ENCODE results near the gene SLC49A3. TPM values are rescaled to one million over a fixed set of nuclear protein-coding genes. Genes with fewer than 3 reads are reported as not detected.

SLC49A3 gene
- total and polyA plus RNA-seq, 2 experiments from 2014 or later = 1.9 to 2.3 TPM

DNA sequence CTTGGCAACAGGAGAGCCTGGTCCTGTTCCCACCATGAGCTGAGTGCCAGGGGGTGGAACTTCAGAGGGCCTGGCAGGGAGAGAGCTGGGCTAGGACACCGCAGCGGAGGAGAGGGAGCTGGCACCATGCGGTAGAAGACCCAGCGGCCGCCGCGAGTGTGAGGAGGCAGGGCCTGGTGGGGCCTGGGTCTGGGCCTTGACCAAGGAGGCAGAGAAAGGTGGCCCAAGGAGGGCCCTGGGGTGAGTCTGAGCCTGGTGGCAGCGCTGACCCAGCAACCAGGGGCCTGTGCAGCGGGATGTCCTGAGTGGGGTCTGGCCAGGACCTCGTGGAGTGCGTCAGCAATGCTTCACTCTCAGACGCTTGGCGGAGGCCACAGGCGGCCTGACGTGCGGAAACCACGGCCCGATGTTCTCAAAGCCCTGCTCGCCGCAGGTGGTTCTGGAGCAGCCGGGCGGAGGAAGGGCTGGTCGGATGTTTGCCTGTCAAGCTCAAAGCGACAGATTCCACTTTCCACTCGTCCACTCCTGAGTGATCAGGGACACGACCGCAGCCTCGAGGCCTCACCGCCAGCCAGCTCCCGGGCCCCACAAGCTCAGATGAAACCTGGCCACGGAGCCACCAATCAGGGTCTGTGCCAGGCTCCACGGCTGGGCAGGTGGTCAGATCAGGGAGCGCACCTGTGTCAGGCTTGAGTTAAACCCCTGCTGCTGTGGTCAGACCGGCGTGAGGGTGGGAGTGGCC lies 35.7 kb downstream of the SLC49A3 start:
- Histone ChIP-seq H3K9me3 (ENCODE audit: low read depth) (no peaks in the 10 kb centered on the region), H3K4me1 (ENCODE audit: low read depth) (peaks cover 14% of the 10 kb centered on the region), H3K4me3 (no peak overlapping the region), H3K36me3 (no peaks in the 10 kb centered on the region), H3K27me3 (no peaks in the 10 kb centered on the region), H3K27ac (no peak overlapping the region)
- DNase-seq (ENCODE audit: low read depth in 1 of 2, low spot score in 1 of 2) = no peak
- TF ChIP-seq, protein P1, sequence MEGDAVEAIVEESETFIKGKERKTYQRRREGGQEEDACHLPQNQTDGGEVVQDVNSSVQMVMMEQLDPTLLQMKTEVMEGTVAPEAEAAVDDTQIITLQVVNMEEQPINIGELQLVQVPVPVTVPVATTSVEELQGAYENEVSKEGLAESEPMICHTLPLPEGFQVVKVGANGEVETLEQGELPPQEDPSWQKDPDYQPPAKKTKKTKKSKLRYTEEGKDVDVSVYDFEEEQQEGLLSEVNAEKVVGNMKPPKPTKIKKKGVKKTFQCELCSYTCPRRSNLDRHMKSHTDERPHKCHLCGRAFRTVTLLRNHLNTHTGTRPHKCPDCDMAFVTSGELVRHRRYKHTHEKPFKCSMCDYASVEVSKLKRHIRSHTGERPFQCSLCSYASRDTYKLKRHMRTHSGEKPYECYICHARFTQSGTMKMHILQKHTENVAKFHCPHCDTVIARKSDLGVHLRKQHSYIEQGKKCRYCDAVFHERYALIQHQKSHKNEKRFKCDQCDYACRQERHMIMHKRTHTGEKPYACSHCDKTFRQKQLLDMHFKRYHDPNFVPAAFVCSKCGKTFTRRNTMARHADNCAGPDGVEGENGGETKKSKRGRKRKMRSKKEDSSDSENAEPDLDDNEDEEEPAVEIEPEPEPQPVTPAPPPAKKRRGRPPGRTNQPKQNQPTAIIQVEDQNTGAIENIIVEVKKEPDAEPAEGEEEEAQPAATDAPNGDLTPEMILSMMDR (IDR thresholded peaks at IDR 0.05; ENCODE audit: low read depth, low read length) = no peak

DNA sequence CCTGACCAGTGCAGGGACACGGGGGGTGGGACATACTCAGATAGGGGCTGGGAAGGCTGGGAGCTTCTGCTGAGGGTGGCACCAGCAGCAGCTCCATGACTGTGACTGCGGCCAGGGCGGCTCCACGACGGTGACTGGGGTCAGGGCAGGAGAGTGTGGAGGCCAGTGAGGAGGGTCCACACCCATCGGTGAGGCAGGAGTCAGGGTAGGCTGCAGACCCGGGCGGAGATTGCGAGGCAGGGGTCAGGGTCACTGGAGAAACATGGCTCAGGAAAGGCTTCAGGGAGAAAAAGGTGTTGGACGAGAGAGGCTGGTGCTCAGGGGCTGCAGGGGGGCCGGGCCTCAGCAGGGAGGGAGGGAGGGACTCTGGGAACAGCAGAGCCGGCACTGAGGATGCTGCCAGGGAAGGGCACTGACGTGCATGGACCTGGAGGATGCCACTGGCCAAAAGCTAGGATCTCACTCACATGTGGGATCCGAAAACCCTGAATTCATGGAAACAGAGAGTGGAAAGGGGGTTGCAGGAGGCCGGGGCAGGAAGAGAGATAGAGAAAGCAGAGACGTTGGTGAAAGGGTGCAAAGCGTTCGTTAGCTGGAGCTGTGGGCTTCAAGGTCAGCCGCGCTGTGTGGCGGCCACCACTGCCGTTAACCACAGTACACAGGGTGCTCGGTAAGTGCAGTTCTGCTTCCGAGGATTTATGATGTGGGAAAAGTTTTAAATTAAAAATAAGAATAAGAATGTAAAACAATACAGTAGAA lies 36.9 kb downstream of the SLC49A3 start:
- DNase-seq (ENCODE audit: low read depth in 1 of 2, low spot score in 1 of 2) = no peak
- Histone ChIP-seq H3K4me1 (ENCODE audit: low read depth) (peaks cover 17% of the 10 kb centered on the region), H3K27me3 (no peaks in the 10 kb centered on the region), H3K4me3 (no peak overlapping the region), H3K27ac (no peak overlapping the region), H3K9me3 (ENCODE audit: low read depth) (no peaks in the 10 kb centered on the region), H3K36me3 (no peaks in the 10 kb centered on the region)
- TF ChIP-seq, protein P1 (IDR thresholded peaks at IDR 0.05; ENCODE audit: low read depth, low read length) = no peak

DNA sequence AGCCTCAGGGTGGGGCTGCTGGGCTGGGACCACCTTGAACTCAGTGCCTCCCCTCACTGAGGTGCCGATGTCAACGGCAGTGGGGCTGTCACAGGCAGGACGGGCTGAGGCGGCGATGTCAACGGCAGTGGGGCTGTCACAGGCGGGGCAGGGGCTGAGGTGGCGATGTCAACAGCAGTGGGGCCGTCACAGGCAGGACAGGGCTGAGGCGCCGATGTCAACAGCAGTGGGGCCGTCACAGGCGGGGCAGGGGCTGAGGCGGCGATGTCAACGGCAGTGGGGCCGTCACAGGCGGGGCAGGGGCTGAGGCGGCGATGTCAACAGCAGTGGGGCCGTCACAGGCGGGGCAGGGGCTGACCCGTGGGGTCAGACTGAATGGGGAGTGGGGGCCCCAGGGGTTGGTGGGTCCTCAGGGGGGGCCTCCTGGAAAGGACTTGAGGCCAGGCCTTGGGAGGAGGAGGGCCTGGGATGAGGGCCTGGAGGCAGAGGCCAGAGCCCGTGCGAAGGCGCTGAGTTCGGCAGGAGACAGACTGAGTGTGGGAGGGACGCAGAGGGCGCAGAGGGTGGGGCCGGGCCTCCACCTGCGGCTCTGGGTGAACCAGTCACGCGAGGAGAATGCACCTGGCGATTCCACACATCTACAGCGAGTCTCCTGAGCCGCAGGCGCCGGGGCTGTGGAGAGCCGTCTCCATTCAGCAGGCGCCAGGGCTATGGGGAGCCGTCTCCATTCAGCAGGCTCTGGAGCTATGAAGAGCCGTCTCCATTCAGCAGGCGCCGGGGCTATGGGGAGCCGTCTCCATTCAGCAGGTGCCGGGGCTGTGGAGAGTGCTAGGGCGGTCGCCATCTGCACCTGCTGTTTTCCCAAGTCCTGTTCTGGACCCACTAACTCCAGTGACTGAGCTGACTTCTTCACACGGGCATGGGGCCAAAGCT lies 37.7 kb downstream of the SLC49A3 start:
- H3K9me3 ChIP-seq (ENCODE audit: low read depth) = no peaks in the 10 kb centered on the region
- H3K4me1 ChIP-seq (ENCODE audit: low read depth) = peaks cover 17% of the 10 kb centered on the region
- TF ChIP-seq, protein P1 (IDR thresholded peaks at IDR 0.05; ENCODE audit: low read depth, low read length) = no peak
- H3K27ac ChIP-seq = no peak overlapping the region
- H3K27me3 ChIP-seq = no peaks in the 10 kb centered on the region
- DNase-seq (ENCODE audit: low read depth in 1 of 2, low spot score in 1 of 2) = no peak
- no peak overlapping the region for H3K4me3 ChIP-seq
- H3K36me3 ChIP-seq = no peaks in the 10 kb centered on the region

DNA sequence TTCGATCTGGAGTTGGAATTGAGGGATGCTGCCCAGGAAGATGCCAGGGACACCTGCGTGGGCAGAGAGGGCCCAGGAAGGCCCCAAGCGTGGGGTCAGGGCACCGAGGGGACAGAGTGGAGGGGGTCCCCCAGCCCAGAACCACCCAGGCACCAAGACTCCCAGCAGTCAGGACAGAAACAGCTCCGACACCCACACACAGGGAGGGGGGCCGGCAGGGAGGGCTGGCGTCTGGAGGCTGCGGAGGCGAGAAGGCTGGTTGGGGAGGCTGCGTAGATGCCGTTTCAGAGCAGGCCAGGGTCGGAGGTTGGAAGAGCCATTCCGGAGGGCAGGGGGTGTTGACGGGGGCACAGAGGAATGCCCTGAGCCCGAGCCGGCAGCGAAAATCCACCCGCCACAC lies 38.5 kb downstream of the SLC49A3 start:
- Histone ChIP-seq H3K36me3 (no peaks in the 10 kb centered on the region), H3K27me3 (no peaks in the 10 kb centered on the region), H3K4me1 (ENCODE audit: low read depth) (peaks cover 17% of the 10 kb centered on the region), H3K4me3 (no peak overlapping the region), H3K27ac (no peak overlapping the region), H3K9me3 (ENCODE audit: low read depth) (no peaks in the 10 kb centered on the region)
- TF ChIP-seq, protein P1 (IDR thresholded peaks at IDR 0.05; ENCODE audit: low read depth, low read length) = no peak
- DNase-seq (ENCODE audit: low read depth in 1 of 2, low spot score in 1 of 2) = no peak

DNA sequence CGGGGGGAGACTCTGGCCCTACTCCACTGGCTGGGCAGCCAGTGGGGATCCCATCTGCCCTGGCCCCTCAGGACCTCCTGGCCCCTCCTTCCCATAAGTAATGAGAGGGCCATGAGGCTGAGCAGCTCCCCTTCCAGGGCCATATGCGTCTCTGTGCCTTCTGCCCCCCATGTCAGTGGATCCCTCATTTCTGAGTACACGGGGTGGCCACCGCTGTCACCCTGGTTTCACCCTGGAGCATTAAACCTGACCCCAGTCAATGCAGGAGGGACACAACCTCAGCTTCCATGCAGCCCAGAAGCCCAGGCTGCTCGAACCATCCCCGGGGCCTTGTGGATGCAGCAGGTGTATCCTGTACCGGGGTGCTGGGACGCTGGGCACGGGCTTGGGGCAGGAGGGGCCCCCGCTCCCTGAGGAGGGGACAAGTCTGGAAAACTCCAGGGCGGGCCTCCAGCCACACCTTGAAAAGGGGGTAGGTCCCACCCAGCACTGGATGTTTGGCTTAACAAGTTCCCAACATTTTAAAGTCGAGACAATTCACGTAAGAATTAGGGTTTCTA lies 39.1 kb downstream of the SLC49A3 start:
- TF ChIP-seq, protein P1 (IDR thresholded peaks at IDR 0.05; ENCODE audit: low read depth, low read length) = no peak
- no peak for DNase-seq (ENCODE audit: low read depth in 1 of 2, low spot score in 1 of 2)
- H3K9me3 ChIP-seq (ENCODE audit: low read depth) = no peaks in the 10 kb centered on the region
- no peaks in the 10 kb centered on the region for H3K36me3 ChIP-seq
- peaks cover 17% of the 10 kb centered on the region for H3K4me1 ChIP-seq (ENCODE audit: low read depth)
- no peak overlapping the region for H3K27ac ChIP-seq
- no peaks in the 10 kb centered on the region for H3K27me3 ChIP-seq
- no peak overlapping the region for H3K4me3 ChIP-seq
